Measurements from ENCODE around the gene TCEA2.

GRCh38 chr20:64077541-64077875 lies 14.5 kb downstream of the TCEA2 start:
- TF ChIP-seq, protein P1, sequence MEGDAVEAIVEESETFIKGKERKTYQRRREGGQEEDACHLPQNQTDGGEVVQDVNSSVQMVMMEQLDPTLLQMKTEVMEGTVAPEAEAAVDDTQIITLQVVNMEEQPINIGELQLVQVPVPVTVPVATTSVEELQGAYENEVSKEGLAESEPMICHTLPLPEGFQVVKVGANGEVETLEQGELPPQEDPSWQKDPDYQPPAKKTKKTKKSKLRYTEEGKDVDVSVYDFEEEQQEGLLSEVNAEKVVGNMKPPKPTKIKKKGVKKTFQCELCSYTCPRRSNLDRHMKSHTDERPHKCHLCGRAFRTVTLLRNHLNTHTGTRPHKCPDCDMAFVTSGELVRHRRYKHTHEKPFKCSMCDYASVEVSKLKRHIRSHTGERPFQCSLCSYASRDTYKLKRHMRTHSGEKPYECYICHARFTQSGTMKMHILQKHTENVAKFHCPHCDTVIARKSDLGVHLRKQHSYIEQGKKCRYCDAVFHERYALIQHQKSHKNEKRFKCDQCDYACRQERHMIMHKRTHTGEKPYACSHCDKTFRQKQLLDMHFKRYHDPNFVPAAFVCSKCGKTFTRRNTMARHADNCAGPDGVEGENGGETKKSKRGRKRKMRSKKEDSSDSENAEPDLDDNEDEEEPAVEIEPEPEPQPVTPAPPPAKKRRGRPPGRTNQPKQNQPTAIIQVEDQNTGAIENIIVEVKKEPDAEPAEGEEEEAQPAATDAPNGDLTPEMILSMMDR (IDR thresholded peaks at IDR 0.05) = no peak
- no peak for TF ChIP-seq POLR2A (IDR thresholded peaks at IDR 0.05)
